HepG2 (cell line): ENCODE data around the gene EPHA10. TPM values are rescaled to one million over a fixed set of nuclear protein-coding genes. Genes with fewer than 3 reads are reported as not detected.

Source experiments
- ATAC-seq: fragments of 200-7000 bp; cut with Tn5 transposase; 3 replicates; pipeline ENCODE4 v1.9.1; 2020; ENCODE audit warnings: mild to moderate bottlenecking, moderate library complexity
- BruUV-seq: library from RNA; stranded (reverse); fragments of 400-500 nt; replicated peaks from 2 replicates; lab custom pipeline; 2021; lab: Mats Ljungman, UMichigan
- CTCF ChIA-PET: fragments of 300-600 bp; formaldehyde crosslinking; extraction: SDS; loops from one replicate; lab custom pipeline; 2021; ENCODE audit warnings: low total read pairs, inconsistent platforms, low intra/inter-chr PET ratio; lab: Yijun Ruan, JAX
- POLR2A ChIA-PET: fragments of 350-600 bp; sonication (Branson Sonifier 250); formaldehyde crosslinking; loops from one replicate; lab custom pipeline; 2020; ENCODE audit warnings: antibody characterized with exemption, inconsistent platforms; lab: Yijun Ruan, JAX
- DNase-seq: peaks from one replicate; pipeline ENCODE4 v3.0.0-alpha.2; 2015; ENCODE audit warnings: low spot score
- FAIRE-seq: peaks from 3 replicates; lab custom pipeline; 2011; peaks lifted over from hg19 to GRCh38; lab: Jason Lieb, UNC
- H2AFZ ChIP-seq: one replicate; pipeline ENCODE4 v1.6.1; 2011; ENCODE audit warnings: low read length, inconsistent platforms
- H3K27ac ChIP-seq: fragments of 300-600 bp; 3 replicates; pipeline ENCODE4 v1.8.0; 2011; ENCODE audit warnings: mixed run types, mild to moderate bottlenecking, mixed read lengths, low read length, inconsistent platforms; ENCODE audit not compliant: insufficient read depth; ENCODE audit errors: extremely low read length
- H3K27me3 ChIP-seq, 2 experiments: fragments of 200-600 bp in 1 of 2; 2 replicates in 1 of 2; 3 replicates in 1 of 2; pipeline versions ENCODE4 v1.6.0 to v1.8.0; 2011; ENCODE audit warnings: low read length in 2 of 2, mild to moderate bottlenecking in 2 of 2, moderate library complexity in 2 of 2, inconsistent platforms in 1 of 2; ENCODE audit not compliant: insufficient read depth in 2 of 2, control insufficient read depth in 1 of 2
- H3K36me3 ChIP-seq, 2 experiments: fragments of 200-600 bp in 1 of 2; replicated peaks in 1 of 2; 2 replicates in 1 of 2; 3 replicates in 1 of 2; pipeline versions ENCODE4 v1.5.1 to v1.8.0; 2011; ENCODE audit warnings: low read length in 2 of 2, inconsistent platforms in 1 of 2; ENCODE audit not compliant: insufficient read depth in 2 of 2, control insufficient read depth in 1 of 2
- H3K4me1 ChIP-seq: 2 replicates; pipeline ENCODE4 v1.5.1; 2012; ENCODE audit warnings: low read length, inconsistent platforms; ENCODE audit not compliant: insufficient read depth
- H3K4me2 ChIP-seq: 2 replicates; pipeline ENCODE4 v1.6.0; 2011; ENCODE audit warnings: low read depth, low read length, inconsistent platforms
- H3K4me3 ChIP-seq, 3 experiments: fragments of 200-600 bp in 1 of 3; sonication (generic), shearing (Covaris generic) in 1 of 3; replicated peaks in 1 of 3; 2 replicates each; pipeline ENCODE4 v1.5.1; 2011 to 2016; ENCODE audit warnings: low read length in 3 of 3, inconsistent platforms in 2 of 3, low read depth in 2 of 3, mild to moderate bottlenecking in 2 of 3, control low read depth in 1 of 3, mixed read lengths in 1 of 3; ENCODE audit not compliant: insufficient read depth in 1 of 3
- H3K79me2 ChIP-seq: one replicate; pipeline ENCODE4 v1.6.1; 2011; ENCODE audit warnings: low read length, inconsistent platforms; ENCODE audit not compliant: insufficient read depth
- H3K9ac ChIP-seq: 2 replicates; pipeline ENCODE4 v1.6.0; 2011; ENCODE audit warnings: mild to moderate bottlenecking, low read depth, low read length, inconsistent platforms; ENCODE audit not compliant: insufficient read depth
- H3K9me3 ChIP-seq: 2 replicates; pipeline ENCODE4 v1.5.1; 2012; ENCODE audit warnings: mild to moderate bottlenecking, low read length
- H4K20me1 ChIP-seq: 2 replicates; pipeline ENCODE4 v1.6.0; 2011; ENCODE audit warnings: inconsistent platforms, mild to moderate bottlenecking, low read length, moderate library complexity; ENCODE audit not compliant: insufficient read depth
- FUBP1 ChIP-seq: sonication (generic); formaldehyde crosslinking; IDR thresholded peaks from 2 replicates; pipeline ENCODE4 v1.5.1; 2020; ENCODE audit warnings: missing genetic modification reagents, mild to moderate bottlenecking, borderline replicate concordance
- SAP130 ChIP-seq: IDR thresholded peaks from 2 replicates; pipeline ENCODE4 v1.6.1; 2016; ENCODE audit warnings: low read depth
- TBX3 ChIP-seq: fragments of 450-650 bp; IDR thresholded peaks from 2 replicates; pipeline ENCODE4 v1.6.1; 2017; ENCODE audit warnings: antibody characterized with exemption, mild to moderate bottlenecking, inconsistent platforms, borderline replicate concordance
- ZBTB38 ChIP-seq: sonication (generic); formaldehyde crosslinking; IDR thresholded peaks from 2 replicates; pipeline ENCODE4 v1.5.1; 2020; ENCODE audit warnings: mild to moderate bottlenecking, missing genetic modification reagents
- ZNF331 ChIP-seq: sonication (generic); formaldehyde crosslinking; IDR thresholded peaks from 2 replicates; pipeline ENCODE4 v1.4.0; 2020; ENCODE audit warnings: missing genetic modification reagents
- ZNF777 ChIP-seq: sonication (generic); formaldehyde crosslinking; IDR thresholded peaks from 2 replicates; pipeline ENCODE4 v1.4.0; 2020; ENCODE audit warnings: missing genetic modification reagents
- WGBS: methylation state at CpG from one replicate; pipeline ENCODE4 v1.1.6; 2017; ENCODE audit warnings: low lambda C conversion rate; 5-methylcytosine and 5-hydroxymethylcytosine counted together
- in situ Hi-C: cut with HindIII; loops from 2 replicates; pipeline ENCODE4 v1.10.0; 2017; ENCODE audit warnings: low pct_unique_long_range_greater_than_20kb; ENCODE audit not compliant: extremely low pct_ligation_motif_present
- intact Hi-C: fragments of 100-400 bp; cut with micrococcal nuclease; formaldehyde crosslinking; loops from one replicate; pipeline ENCODE4 v1.10.0; 2022; ENCODE audit not compliant: unreplicated experiment
- polyA plus RNA-seq, 8 experiments: library from polyadenylated mRNA; depleted of rRNA in 3 of 8; stranded (reverse) in 7 of 8; unstranded in 1 of 8; fragments of >200 nt; fragmentation: Illumina TruSeq in 4 of 8; extraction: Trizol in 4 of 8; gene quantifications; 2 replicates each; pipeline versions ENCODE4 v1.2.1 to v1.2.3, GENCODE V29; 2011 to 2016; ENCODE audit warnings: low read depth in 4 of 8, missing spikeins in 1 of 8, mixed read lengths in 1 of 8; ENCODE audit not compliant: insufficient read depth in 1 of 8
- total RNA-seq, 5 experiments: library from RNA; depleted of rRNA; stranded (reverse); fragments of >200 nt; fragmentation: Illumina TruSeq; extraction: Trizol; gene quantifications; 2 replicates each; pipeline ENCODE4 v1.2.3, GENCODE V29; 2016; ENCODE audit warnings: low read depth in 1 of 5
- TF ChIP-seq, protein P1 (sequence below): sonication (generic); formaldehyde crosslinking; IDR thresholded peaks from 2 replicates; pipeline ENCODE4 v1.5.0; 2020; ENCODE audit warnings: mild to moderate bottlenecking, missing genetic modification reagents
- TF ChIP-seq, protein P2 (sequence below): sonication (generic); formaldehyde crosslinking; IDR thresholded peaks from 2 replicates; pipeline ENCODE4 v1.9.0; 2022; ENCODE audit warnings: missing genetic modification reagents, mild to moderate bottlenecking, borderline replicate concordance

Gene EPHA10
- total and polyA plus RNA-seq, 2 of the 13 experiments (the other 11 are each of a cell fraction or from before 2014, with no cell fraction given): 0.11 to 0.58 TPM

DNA sequence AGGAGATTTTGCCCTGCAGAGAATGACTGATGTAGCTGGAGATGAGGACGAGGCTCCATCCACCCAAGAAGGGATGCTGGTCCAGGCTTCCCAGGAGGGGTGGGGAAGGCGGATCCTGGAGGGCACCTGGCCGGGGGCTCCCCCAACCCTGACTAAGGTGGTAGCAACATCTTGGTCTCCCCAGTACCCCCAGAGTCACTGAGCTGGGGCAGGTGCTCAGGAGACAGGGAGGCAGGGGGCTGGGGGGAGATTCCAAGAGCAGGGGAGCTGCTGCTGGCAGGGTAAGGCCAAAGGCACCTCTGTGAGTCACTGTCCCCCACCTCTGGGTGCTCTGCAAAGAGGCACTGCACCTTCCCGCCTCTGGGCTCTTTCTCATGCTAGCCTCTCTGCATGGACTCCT, 48.6 kb downstream of the EPHA10 start (continued):
- TF ChIP-seq, protein P1, sequence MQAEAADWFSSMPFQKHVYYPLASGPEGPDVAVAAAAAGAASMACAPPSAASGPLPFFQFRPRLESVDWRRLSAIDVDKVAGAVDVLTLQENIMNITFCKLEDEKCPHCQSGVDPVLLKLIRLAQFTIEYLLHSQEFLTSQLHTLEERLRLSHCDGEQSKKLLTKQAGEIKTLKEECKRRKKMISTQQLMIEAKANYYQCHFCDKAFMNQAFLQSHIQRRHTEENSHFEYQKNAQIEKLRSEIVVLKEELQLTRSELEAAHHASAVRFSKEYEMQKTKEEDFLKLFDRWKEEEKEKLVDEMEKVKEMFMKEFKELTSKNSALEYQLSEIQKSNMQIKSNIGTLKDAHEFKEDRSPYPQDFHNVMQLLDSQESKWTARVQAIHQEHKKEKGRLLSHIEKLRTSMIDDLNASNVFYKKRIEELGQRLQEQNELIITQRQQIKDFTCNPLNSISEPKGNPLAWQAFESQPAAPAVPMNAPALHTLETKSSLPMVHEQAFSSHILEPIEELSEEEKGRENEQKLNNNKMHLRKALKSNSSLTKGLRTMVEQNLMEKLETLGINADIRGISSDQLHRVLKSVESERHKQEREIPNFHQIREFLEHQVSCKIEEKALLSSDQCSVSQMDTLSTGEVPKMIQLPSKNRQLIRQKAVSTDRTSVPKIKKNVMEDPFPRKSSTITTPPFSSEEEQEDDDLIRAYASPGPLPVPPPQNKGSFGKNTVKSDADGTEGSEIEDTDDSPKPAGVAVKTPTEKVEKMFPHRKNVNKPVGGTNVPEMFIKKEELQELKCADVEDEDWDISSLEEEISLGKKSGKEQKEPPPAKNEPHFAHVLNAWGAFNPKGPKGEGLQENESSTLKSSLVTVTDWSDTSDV: no peak
- TF ChIP-seq, protein P2, sequence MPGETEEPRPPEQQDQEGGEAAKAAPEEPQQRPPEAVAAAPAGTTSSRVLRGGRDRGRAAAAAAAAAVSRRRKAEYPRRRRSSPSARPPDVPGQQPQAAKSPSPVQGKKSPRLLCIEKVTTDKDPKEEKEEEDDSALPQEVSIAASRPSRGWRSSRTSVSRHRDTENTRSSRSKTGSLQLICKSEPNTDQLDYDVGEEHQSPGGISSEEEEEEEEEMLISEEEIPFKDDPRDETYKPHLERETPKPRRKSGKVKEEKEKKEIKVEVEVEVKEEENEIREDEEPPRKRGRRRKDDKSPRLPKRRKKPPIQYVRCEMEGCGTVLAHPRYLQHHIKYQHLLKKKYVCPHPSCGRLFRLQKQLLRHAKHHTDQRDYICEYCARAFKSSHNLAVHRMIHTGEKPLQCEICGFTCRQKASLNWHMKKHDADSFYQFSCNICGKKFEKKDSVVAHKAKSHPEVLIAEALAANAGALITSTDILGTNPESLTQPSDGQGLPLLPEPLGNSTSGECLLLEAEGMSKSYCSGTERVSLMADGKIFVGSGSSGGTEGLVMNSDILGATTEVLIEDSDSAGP (CRISPR knock-in tag): no peak
- TF ChIP-seq ZBTB38 (no peak), FUBP1 (CRISPR knock-in tag) (no peak)

- TF ChIP-seq ZNF331 (CRISPR knock-in tag): no peak
- TF ChIP-seq TBX3: no peak
- no peak for TF ChIP-seq ZNF777 (CRISPR knock-in tag)
- no peak for TF ChIP-seq SAP130
- FAIRE-seq (no peak), ATAC-seq (no peak), DNase-seq (no peak)
- H3K27ac ChIP-seq: no peak overlapping the region
- ChIA-PET POLR2A (no interaction called here), CTCF (no interaction called here)
- in situ Hi-C loops (no loop called here), intact Hi-C loops (no loop called here)
- no peaks in the 10 kb centered on the region for H4K20me1 ChIP-seq
- H3K36me3 ChIP-seq: peaks cover 0 to 4% of the 10 kb centered on the region in 2 experiments; a peak in 1 of 5 replicates
- H3K79me2 ChIP-seq: no peaks in the 10 kb centered on the region
- H2AFZ ChIP-seq: no peak overlapping the region
- no TSS peak for BruUV-seq
- no peak overlapping the region for H3K9ac ChIP-seq
- H3K4me1 ChIP-seq: peaks cover 27% of the 10 kb centered on the region
- 73% methylated on average over 4 of the region's 4 CpGs for WGBS
- H3K27me3 ChIP-seq: peaks cover 4 to 6% of the 10 kb centered on the region in 2 experiments; a peak in 3 of 5 replicates
- no peak overlapping the region for H3K4me3 ChIP-seq
- H3K9me3 ChIP-seq: no peaks in the 10 kb centered on the region
- H3K4me2 ChIP-seq: no peak overlapping the region
Measured at GRCh38 chr1:37714689-37715088, 50.2 kb downstream of the EPHA10 start.
